Right ventricle myocardium superior (tissue), 1 donor: ENCODE measurements around the gene CENPA. TPM values are rescaled to one million over a fixed set of nuclear protein-coding genes. Genes with fewer than 3 reads are reported as not detected.
"Not testable (repeated sequence)": the region's sequence is repeated elsewhere in the genome, so short reads cannot be mapped to it uniquely, and the experiment has no call there.

Experiments used
- ATAC-seq: fragments of 200-7000 bp; cut with Tn5 transposase; one replicate; pipeline ENCODE4 v1.9.1; 2020; ENCODE audit warnings: mild to moderate bottlenecking; ENCODE audit not compliant: poor library complexity
- DNase-seq: peaks from one replicate; pipeline ENCODE4 v3.0.0-alpha.2; 2020
- intact Hi-C: fragments of 100-400 bp; cut with DNase I; formaldehyde crosslinking; loops from one replicate; pipeline ENCODE4 v1.11.2; 2022
- total RNA-seq: library from RNA; stranded (reverse); fragmentation: NEBNext Ultra II Directional; extraction: Animal tissue kit (Norgen Biotek cat#: 25700); gene quantifications from one replicate; pipeline ENCODE4 v1.2.1, GENCODE V29; 2021
- donor health status: DM: no; HTN: yes; CAD: no; lungs with severe emphysema.

The CENPA gene
- total RNA-seq, 1 donor from 2014 or later = 0.51 TPM

DNA sequence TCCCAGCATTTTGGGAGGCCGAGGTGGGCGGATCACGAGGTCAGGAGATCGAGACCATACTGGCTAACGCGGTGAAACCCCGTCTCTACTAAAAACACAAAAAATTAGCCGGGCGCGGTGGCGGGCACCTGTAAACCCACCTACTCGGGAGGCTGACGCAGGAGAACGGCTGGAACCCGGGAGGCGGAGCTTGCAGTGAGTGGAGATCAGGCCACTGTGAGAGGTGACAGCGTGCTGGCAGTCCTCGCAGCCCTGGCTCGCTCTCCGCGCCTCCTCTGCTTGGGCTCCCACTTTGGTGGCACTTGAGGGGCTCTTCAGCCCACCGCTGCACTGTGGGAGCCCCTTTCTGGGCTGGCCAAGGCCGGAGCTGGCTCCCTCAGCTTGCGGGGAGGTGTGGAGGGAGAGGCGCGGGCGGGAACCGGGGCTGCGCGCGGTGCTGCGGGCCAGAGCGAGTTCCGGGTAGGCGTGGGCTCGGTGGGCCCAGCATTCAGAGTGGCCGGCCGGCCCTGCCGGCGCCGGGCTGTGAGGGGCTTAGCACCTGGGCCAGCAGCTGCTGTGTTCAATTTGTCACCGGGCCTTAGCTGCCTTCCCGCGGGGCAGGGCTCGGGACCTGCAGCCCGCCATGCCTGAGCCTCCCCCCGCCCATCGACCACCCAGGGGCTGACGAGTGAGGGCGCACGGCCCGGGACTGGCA is 28.4 kb downstream of the CENPA start:
- ATAC-seq, DNase-seq, intact Hi-C loops: not testable (repeated sequence)

DNA sequence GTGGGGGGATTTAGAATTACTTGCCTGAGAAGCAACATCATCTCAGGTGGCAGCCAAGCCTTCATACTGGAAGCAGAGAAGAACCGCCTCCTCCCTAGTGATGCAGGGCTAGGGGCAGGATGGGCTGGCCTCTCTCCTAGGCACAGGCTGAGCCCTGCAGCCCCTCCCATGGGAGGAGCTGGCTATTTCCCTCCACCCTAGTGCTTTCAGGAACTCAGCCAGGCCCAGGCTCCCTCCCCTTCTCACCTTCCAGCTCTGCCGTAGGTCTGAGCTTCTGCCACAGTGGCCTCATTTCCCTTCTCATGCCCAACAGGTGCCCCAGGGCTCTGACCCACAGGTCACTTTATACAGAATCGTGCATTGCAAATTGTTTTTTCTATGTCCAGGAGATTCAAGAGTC is 31.0 kb downstream of the CENPA start:
- intact Hi-C loops = no loop called here
- no peak for ATAC-seq
- DNase-seq = no peak

DNA sequence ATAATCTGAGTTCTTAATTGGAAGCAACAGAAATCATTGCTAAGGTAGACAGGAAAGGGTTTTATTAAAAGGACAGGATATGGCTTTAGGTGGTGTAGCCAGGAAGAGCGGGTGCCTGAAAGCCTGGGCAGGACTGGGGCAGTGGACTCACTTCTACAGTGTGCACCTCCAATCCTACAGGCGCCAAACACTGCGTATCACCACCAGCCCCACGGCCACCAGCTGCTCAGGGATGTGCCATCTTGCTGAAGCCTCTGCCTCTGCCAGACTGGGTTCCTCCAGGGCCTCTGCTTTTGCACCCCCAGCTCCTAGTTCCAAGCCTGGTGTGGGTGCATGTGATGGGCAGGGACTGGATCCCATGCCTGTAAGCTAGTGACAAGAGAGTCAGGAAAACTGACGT is 32.4 kb downstream of the CENPA start:
- DNase-seq (no peak), ATAC-seq (no peak)
- intact Hi-C loops = no loop called here

DNA sequence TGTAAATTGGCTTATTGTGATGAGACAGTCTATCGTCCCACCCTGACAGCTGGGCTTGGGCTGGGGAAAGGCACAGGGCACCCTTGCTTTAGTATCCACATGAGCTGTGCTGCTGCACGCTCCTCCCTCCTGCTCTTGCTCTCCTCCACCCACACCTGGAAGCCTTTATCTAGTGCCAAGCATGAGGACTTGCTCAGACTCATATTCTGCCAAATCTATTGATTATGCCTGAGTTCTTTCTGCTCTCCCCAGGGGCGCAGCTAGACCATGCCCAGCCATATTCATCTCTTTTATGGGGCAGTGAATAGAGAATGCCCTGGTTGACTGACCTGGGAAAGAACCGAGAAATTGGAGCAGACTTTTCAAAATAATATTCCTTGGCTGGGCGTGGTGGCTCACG is 33.1 kb downstream of the CENPA start:
- intact Hi-C loops = no loop called here
- ATAC-seq (no peak), DNase-seq (no peak)

DNA sequence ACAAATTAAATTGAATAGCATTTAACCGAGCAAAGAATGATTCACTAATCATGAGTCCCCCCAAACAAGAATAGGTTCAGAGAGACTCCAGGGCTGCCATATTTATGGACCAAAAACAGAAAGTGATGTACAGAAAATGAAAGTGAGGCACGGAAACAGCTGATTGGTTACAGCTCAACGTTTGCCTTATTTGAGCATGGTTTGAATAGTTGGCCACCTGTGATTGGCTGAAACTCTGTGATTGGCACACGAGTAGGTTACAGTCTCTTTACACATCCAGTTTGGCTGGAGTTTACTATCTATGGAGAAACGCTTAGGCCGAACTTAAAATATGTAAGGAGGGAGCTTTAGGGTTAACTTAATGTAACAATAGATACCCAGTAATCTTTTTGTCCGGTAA is 35.1 kb downstream of the CENPA start:
- ATAC-seq (no peak), DNase-seq (no peak)
- intact Hi-C loops = no loop called here

DNA sequence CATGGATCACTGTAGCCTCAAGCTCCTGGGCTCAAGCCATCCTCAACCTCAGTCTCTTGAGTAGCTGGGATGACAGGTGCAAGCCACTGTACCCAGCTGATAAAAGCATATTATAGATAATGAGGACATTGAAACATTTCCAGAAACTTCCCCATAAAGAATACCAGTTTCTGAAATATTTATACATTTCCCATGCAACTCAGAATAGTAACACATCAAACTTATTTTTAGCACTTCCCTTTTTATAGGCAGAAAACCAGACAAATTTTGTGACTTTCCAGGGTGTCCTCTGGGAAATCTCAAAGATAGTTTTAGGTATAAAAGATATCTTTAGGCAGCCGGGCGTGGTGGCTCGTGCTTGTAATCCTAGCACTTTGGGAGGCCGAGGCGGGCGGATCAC is 37.0 kb downstream of the CENPA start:
- intact Hi-C loops = no loop called here
- DNase-seq (no peak), ATAC-seq (no peak)

DNA sequence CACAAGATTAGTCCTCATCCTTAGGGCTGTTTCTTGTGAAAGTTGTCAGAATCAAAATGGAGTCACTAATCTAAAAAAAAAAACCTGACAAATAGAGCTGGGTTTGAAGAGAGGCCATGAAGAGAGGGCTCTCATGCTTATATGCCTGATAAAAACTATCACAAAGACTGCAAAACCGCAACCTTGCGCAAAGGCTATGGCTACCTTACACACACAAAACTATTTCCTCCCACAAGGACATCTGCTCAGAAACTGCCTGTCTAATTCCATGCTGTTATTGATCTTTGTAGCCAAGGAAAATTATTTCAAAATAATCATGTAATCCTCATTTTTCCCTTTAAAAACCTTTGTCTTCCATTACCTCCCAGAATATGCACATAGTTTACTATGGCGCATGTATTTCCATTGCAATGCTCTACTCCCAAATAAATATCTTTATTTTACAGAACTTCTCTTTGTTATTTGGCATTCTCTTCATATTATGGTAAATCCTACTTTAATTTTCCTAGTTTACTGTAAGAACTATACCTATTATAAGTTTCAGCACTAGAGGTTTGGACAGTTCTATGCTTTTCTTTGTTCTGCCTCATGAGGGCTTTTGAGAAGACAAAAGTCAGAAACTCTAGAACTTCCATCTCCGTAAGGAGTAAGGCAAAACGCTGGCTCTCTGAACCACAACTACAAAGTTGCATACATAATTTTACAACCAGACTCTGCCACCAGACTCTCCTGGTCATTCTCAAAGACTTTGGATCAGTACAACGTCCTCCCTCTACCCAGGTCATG is 52.5 kb downstream of the CENPA start:
- ATAC-seq = no peak
- DNase-seq = no peak
- intact Hi-C loops = no loop called here

DNA sequence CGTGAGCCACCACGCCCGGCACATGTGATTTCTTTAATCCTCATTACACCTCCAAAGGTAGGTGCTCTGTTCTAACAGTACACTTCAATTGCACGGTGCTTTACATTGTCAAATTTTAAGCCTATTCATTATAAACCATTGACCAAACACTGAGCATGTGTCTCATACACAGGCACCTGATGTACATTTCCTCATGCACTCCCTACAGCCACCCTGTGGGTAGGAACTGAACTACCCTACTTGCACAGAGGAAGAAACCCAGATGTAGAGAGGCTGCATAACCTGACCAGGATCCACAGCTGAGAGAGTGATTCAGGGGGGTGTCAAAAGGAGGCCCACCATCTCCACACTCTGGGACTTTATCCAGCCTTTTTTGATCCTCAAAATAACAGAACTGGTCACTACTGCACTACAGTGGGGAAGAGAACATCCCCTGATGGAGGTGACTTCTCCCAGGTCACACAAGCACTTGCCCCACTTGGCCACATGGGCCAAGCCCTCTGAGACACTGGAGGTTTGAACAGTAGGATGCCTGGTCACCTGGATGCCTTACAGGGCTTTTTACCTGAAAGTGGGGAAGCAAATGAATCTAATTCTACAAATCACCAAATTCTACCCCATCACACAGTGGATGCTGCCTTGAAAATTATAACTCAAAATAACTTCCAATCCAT is 55.2 kb downstream of the CENPA start:
- no peak for ATAC-seq
- intact Hi-C loops = no loop called here

DNA sequence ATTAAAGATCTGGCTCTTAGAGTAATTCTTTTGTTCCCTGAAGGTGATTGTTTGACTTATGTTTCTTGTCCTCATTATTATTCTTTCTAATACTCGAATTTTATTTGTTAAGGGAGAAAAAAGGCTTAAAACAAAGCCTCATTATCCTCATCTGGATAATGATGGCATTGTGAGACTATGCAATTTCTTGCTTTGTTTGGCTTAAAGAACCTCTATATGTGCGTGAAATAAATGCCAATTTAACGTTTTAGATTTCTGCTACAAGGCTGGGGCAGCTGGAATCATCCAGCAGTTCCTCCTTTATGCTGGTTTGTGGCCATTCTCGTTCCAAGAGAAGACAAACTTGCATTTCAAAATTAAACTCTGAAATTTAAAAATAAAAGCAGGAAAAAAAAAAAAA is 57.2 kb downstream of the CENPA start:
- no peak for ATAC-seq
- intact Hi-C loops = no loop called here
- no peak for DNase-seq

More for the DNA sequence above, 55.2 kb downstream of the CENPA start:
- no peak for DNase-seq

Other genes with a start within 250 kb of the CENPA start
- gene CIB4, start 144.7 kb upstream of the CENPA start, total RNA-seq = not detected
- 2.7 TPM for gene KCNK3, start 93.3 kb upstream of the CENPA start, total RNA-seq
- 18.3 TPM for gene SLC35F6, start 21.8 kb upstream of the CENPA start, total RNA-seq
- gene DPYSL5, start 62.1 kb downstream of the CENPA start, total RNA-seq = not detected
- 57.9 TPM for gene MAPRE3, start 184.6 kb downstream of the CENPA start, total RNA-seq
- gene TMEM214, start 246.9 kb downstream of the CENPA start, total RNA-seq = 28.2 TPM